GM23338 (cell line): Measurements from ENCODE around the gene FRAS1. TPM values are rescaled to one million over a fixed set of nuclear protein-coding genes. Genes with fewer than 3 reads are reported as not detected.

ENCODE experiments used
- ATAC-seq: fragments of 200-7000 bp; cut with Tn5 transposase; 3 replicates; pipeline ENCODE4 v1.9.1; 2020
- DNase-seq: peaks from one replicate; pipeline ENCODE4 v3.0.0-alpha.2; 2015; ENCODE audit warnings: low spot score
- H2AFZ ChIP-seq: fragments of 200-600 bp; sonication (generic); 2 replicates; pipeline ENCODE4 v1.8.0; 2016; ENCODE audit warnings: antibody characterized with exemption, mild to moderate bottlenecking, moderate library complexity
- H3F3A ChIP-seq: fragments of 200-600 bp; sonication (generic); replicated peaks from 2 replicates; pipeline ENCODE4 v1.8.0; 2017; ENCODE audit warnings: antibody characterized with exemption, mixed run types, low read depth
- H3K27ac ChIP-seq: fragments of 200-600 bp; sonication (generic); 2 replicates; pipeline ENCODE4 v1.6.1; 2016; ENCODE audit warnings: low read depth
- H3K27me3 ChIP-seq: fragments of 200-600 bp; sonication (generic); 2 replicates; pipeline ENCODE4 v1.8.0; 2016; ENCODE audit warnings: mild to moderate bottlenecking, mixed run types, moderate library complexity; ENCODE audit not compliant: insufficient read depth
- H3K36me3 ChIP-seq: fragments of 200-600 bp; sonication (generic); 2 replicates; pipeline ENCODE4 v1.8.0; 2016; ENCODE audit warnings: mild to moderate bottlenecking; ENCODE audit not compliant: insufficient read depth
- H3K4me1 ChIP-seq: fragments of 200-600 bp; sonication (generic); 2 replicates; pipeline ENCODE4 v1.8.0; 2016; ENCODE audit warnings: mild to moderate bottlenecking, moderate library complexity; ENCODE audit not compliant: insufficient read depth
- H3K4me2 ChIP-seq: fragments of 200-600 bp; sonication (generic); 2 replicates; pipeline ENCODE4 v1.7.1; 2017; ENCODE audit warnings: mixed run types
- H3K4me3 ChIP-seq: fragments of 200-600 bp; sonication (generic); 2 replicates; pipeline ENCODE4 v1.6.1; 2016; ENCODE audit warnings: mixed run types
- H3K79me2 ChIP-seq: fragments of 200-600 bp; sonication (generic); replicated peaks from 2 replicates; pipeline ENCODE4 v1.8.0; 2017; ENCODE audit warnings: mild to moderate bottlenecking; ENCODE audit not compliant: insufficient read depth
- H3K9me2 ChIP-seq: fragments of 200-600 bp; sonication (generic); 2 replicates; pipeline ENCODE4 v1.8.0; 2017; ENCODE audit not compliant: insufficient read depth
- H4K20me1 ChIP-seq: fragments of 200-600 bp; sonication (generic); replicated peaks from 2 replicates; pipeline ENCODE4 v1.8.0; 2017; ENCODE audit warnings: mild to moderate bottlenecking; ENCODE audit not compliant: insufficient read depth
- H3K27ac Mint-ChIP-seq: 2 replicates; pipeline ENCODE4 v1.8.0; 2020; ENCODE audit warnings: inconsistent platforms, mild to moderate bottlenecking, moderate library complexity, mixed read lengths
- H3K27me3 Mint-ChIP-seq: 3 replicates; pipeline ENCODE4 v1.8.0; 2022; ENCODE audit warnings: low read depth, mild to moderate bottlenecking, moderate library complexity, mixed read lengths, inconsistent platforms; ENCODE audit not compliant: insufficient read depth, poor library complexity
- H3K36me3 Mint-ChIP-seq: 3 replicates; pipeline ENCODE4 v1.8.0; 2021; ENCODE audit warnings: low read depth, mild to moderate bottlenecking, inconsistent platforms, moderate library complexity, mixed read lengths
- H3K4me1 Mint-ChIP-seq: 3 replicates; pipeline ENCODE4 v1.8.0; 2020; ENCODE audit warnings: mild to moderate bottlenecking, inconsistent platforms, mixed read lengths
- H3K4me3 Mint-ChIP-seq: 3 replicates; pipeline ENCODE4 v1.8.0; 2021; ENCODE audit warnings: moderate library complexity, mild to moderate bottlenecking, inconsistent platforms, mixed read lengths
- H3K9me3 Mint-ChIP-seq: 3 replicates; pipeline ENCODE4 v1.8.0; 2020; ENCODE audit warnings: moderate library complexity, mild to moderate bottlenecking, inconsistent platforms, mixed read lengths
- CREB1 ChIP-seq: fragments of 250-450 bp; sonication (Bioruptor Pico); IDR thresholded peaks from 2 replicates; pipeline ENCODE4 v1.5.0; 2020; ENCODE audit warnings: low read depth, mild to moderate bottlenecking, moderate library complexity
- CTCF ChIP-seq, 2 experiments: fragments of 200-600 bp in 1 of 2; sonication (generic) in 1 of 2; conservative IDR thresholded peaks; 2 replicates each; pipeline versions ENCODE4 v1.5.1 to v1.6.1; 2016 to 2017; ENCODE audit warnings: antibody characterized with exemption in 2 of 2, low read depth in 2 of 2, mild to moderate bottlenecking in 2 of 2, moderate library complexity in 1 of 2
- ETS1 ChIP-seq: IDR thresholded peaks from 2 replicates; pipeline ENCODE4 v1.6.1; 2016; ENCODE audit warnings: antibody characterized with exemption
- EZH2 ChIP-seq: fragments of 200-600 bp; sonication (generic); IDR thresholded peaks from one replicate; pipeline ENCODE4 v1.8.0; 2017; ENCODE audit warnings: antibody characterized with exemption, mild to moderate bottlenecking, low read depth; ENCODE audit not compliant: unreplicated experiment
- JUNB ChIP-seq: IDR thresholded peaks from one replicate; pipeline ENCODE4 v1.6.1; 2016; ENCODE audit warnings: antibody characterized with exemption; ENCODE audit not compliant: unreplicated experiment
- NANOG ChIP-seq: IDR thresholded peaks from 2 replicates; pipeline ENCODE4 v1.6.1; 2016; ENCODE audit warnings: antibody characterized with exemption, borderline replicate concordance
- POLR2AphosphoS5 ChIP-seq: IDR thresholded peaks from 2 replicates; pipeline ENCODE4 v1.6.1; 2016; ENCODE audit warnings: antibody characterized with exemption, low read depth
- REST ChIP-seq: IDR thresholded peaks from one replicate; pipeline ENCODE4 v1.6.1; 2018; ENCODE audit warnings: antibody characterized with exemption; ENCODE audit not compliant: unreplicated experiment
- STAT1 ChIP-seq: IDR thresholded peaks from one replicate; pipeline ENCODE4 v1.6.1; 2016; ENCODE audit warnings: antibody characterized with exemption; ENCODE audit not compliant: unreplicated experiment
- ZNF114 ChIP-seq: fragments of 250-450 bp; sonication (Bioruptor Pico); IDR thresholded peaks from 2 replicates; pipeline ENCODE4 v1.5.0; 2020; ENCODE audit warnings: mild to moderate bottlenecking, moderate library complexity
- ZNF331 ChIP-seq: fragments of 250-450 bp; sonication (Bioruptor Pico); IDR thresholded peaks from 2 replicates; pipeline ENCODE4 v1.5.0; 2020; ENCODE audit warnings: low read depth, mild to moderate bottlenecking, moderate library complexity
- polyA plus RNA-seq: library from polyadenylated mRNA; unstranded; fragments of >200 nt; fragmentation: Nextera tagmentation; extraction: Ambion mirVana; gene quantifications from 2 replicates; pipeline ENCODE4 v1.2.1, GENCODE V29; 2016
- total RNA-seq: library from RNA; depleted of rRNA; stranded (reverse); fragments of >200 nt; shearing (Covaris generic); gene quantifications from 2 replicates; pipeline ENCODE4 v1.2.3, GENCODE V29; 2014

Gene FRAS1
- total and polyA plus RNA-seq, 2 experiments from 2014 or later = 12.4 to 108 TPM

GRCh38 chr4:78520808-78521226 is 463.7 kb downstream of the FRAS1 start:
- H3K36me3 Mint-ChIP-seq = peaks cover 16% of the 10 kb centered on the region; the same call in 2 of the 3 replicates
- no peak for TF ChIP-seq ZNF331 (CRISPR knock-in tag)
- TF ChIP-seq STAT1 = no peak
- no peak for TF ChIP-seq JUNB
- Histone ChIP-seq H3K27me3 (no peaks in the 10 kb centered on the region), H3K4me3 (no peak overlapping the region), H3K4me1 (no peaks in the 10 kb centered on the region), H3K27ac (no peak overlapping the region), H3K9me2 (no peaks in the 10 kb centered on the region), H3K36me3 (peaks cover 19% of the 10 kb centered on the region), H4K20me1 (no peaks in the 10 kb centered on the region; the same call in 1 of the 2 replicates), H2AFZ (no peak overlapping the region), H3K4me2 (no peak overlapping the region), H3F3A (no peaks in the 10 kb centered on the region), H3K79me2 (no peaks in the 10 kb centered on the region)
- H3K27me3 Mint-ChIP-seq = peaks cover 4% of the 10 kb centered on the region
- ATAC-seq (no peak), DNase-seq (no peak)
- H3K4me3 Mint-ChIP-seq = no peak overlapping the region
- H3K27ac Mint-ChIP-seq = no peak overlapping the region
- H3K9me3 Mint-ChIP-seq = no peaks in the 10 kb centered on the region
- no peaks in the 10 kb centered on the region for H3K4me1 Mint-ChIP-seq

- Histone ChIP-seq H4K20me1 (no peaks in the 10 kb centered on the region; the same call in 1 of the 2 replicates), H3K4me3 (no peak overlapping the region), H3F3A (no peaks in the 10 kb centered on the region; the same call in 1 of the 2 replicates), H3K4me1 (no peaks in the 10 kb centered on the region), H2AFZ (no peak overlapping the region), H3K27ac (no peak overlapping the region), H3K79me2 (no peaks in the 10 kb centered on the region), H3K4me2 (no peak overlapping the region), H3K27me3 (no peaks in the 10 kb centered on the region), H3K9me2 (no peaks in the 10 kb centered on the region), H3K36me3 (peaks cover 19% of the 10 kb centered on the region)
- DNase-seq = no peak
- no peak for ATAC-seq
- Mint-ChIP-seq H3K9me3 (no peaks in the 10 kb centered on the region), H3K27me3 (peaks cover 2% of the 10 kb centered on the region), H3K36me3 (peaks cover 16% of the 10 kb centered on the region; the same call in 2 of the 3 replicates), H3K27ac (no peak overlapping the region), H3K4me3 (no peak overlapping the region), H3K4me1 (no peaks in the 10 kb centered on the region)
- TF ChIP-seq CREB1 (CRISPR knock-in tag) = no peak
- no peak for TF ChIP-seq ZNF114 (CRISPR knock-in tag)
- TF ChIP-seq NANOG = no peak
- TF ChIP-seq REST = no peak
- TF ChIP-seq ETS1 = no peak
- TF ChIP-seq ZNF331 (CRISPR knock-in tag) = no peak
- no peak for TF ChIP-seq CTCF (conservative IDR thresholded peaks at IDR 0.05; ENCODE audit: low read depth in 2 of 2)
- no peak for TF ChIP-seq EZH2
- TF ChIP-seq JUNB = no peak
- TF ChIP-seq STAT1 = no peak
- no peak for TF ChIP-seq POLR2AphosphoS5
Observed at GRCh38 chr4:78524009-78524408, 466.9 kb downstream of the FRAS1 start.
